Measurements from ENCODE around the gene PMS2.

DNA sequence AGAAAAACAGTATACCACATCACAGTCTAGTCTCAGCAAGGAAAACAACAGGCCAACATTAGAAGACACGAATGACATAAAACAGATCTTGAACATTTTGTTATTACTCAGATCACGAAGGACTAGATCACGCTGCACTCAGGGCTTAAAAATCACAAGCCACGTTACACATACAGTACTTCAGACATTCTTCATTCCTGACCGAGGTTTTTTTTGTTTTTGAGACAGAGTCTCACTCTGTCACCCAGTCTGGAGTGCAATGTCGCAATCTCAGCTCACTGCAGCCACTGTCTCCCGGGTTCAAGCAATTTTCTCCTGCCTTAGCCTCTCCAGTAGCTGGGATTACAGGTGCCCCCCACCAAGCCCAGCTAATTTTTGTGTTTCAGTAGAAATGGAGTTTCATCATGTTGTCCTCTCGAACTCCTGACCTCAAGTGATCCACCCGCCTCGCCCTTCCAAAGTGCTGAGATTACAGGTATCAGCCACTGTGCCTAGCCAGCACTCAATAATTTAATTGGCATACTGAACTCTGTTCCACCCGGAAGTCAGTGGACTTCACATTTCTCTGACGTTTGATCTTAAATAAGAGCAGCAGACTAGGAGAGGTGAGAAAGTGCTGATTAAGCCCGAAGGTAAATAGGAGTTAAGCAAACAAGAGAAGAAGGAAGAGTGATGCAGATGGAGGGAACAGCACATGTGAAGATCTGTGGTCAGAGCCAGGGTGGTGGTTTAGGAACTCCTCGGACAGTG, 3.7 kb upstream of the PMS2 start:
- TF ChIP-seq, protein P1, sequence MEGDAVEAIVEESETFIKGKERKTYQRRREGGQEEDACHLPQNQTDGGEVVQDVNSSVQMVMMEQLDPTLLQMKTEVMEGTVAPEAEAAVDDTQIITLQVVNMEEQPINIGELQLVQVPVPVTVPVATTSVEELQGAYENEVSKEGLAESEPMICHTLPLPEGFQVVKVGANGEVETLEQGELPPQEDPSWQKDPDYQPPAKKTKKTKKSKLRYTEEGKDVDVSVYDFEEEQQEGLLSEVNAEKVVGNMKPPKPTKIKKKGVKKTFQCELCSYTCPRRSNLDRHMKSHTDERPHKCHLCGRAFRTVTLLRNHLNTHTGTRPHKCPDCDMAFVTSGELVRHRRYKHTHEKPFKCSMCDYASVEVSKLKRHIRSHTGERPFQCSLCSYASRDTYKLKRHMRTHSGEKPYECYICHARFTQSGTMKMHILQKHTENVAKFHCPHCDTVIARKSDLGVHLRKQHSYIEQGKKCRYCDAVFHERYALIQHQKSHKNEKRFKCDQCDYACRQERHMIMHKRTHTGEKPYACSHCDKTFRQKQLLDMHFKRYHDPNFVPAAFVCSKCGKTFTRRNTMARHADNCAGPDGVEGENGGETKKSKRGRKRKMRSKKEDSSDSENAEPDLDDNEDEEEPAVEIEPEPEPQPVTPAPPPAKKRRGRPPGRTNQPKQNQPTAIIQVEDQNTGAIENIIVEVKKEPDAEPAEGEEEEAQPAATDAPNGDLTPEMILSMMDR (conservative IDR thresholded peaks at IDR 0.05; ENCODE audit: low read length), result no peak
- no peak for TF ChIP-seq EZH2phosphoT487 (IDR thresholded peaks at IDR 0.05; ENCODE audit: borderline replicate concordance)

All from Loucy (cell line).